SHP77 treated with DMSO at 0.1 percent for 48 hours (cell line): ENCODE measurements around the gene PAK2.
"Not testable (repeated sequence)": the region's sequence is repeated elsewhere in the genome, so short reads cannot be mapped to it uniquely, and the experiment has no call there.

Source experiments
- DNase-seq: peaks from one replicate; lab custom pipeline; 2025; lab: John Stamatoyannopoulos, UW

The PAK2 gene

GRCh38 chr3:196843435-196844110 is 103.9 kb downstream of the PAK2 start:
- DNase-seq: no peak

- not testable (repeated sequence) for DNase-seq
Measured at GRCh38 chr3:196844235-196845219, 104.9 kb downstream of the PAK2 start.

- DNase-seq: not testable (repeated sequence)
Measured at GRCh38 chr3:196848375-196848774, 108.7 kb downstream of the PAK2 start.

GRCh38 chr3:196849180-196849741 is 109.6 kb downstream of the PAK2 start:
- DNase-seq: no peak

- not testable (repeated sequence) for DNase-seq
Measured at GRCh38 chr3:196863000-196863399, 123.3 kb downstream of the PAK2 start.

GRCh38 chr3:196867155-196867506 is 127.5 kb downstream of the PAK2 start:
- DNase-seq: no peak

GRCh38 chr3:196867507-196868296 is 128.0 kb downstream of the PAK2 start, which contains the start of gene SENP5:
Gene SENP5 (plus strand): TSS chr3:196867920. CDS start chr3:196885182, 17,262 bp downstream.
- DNase-seq: peak; percentile 42

GRCh38 chr3:196868297-196868661 is 128.6 kb downstream of the PAK2 start:
- DNase-seq: no peak

- DNase-seq: no peak
Measured at GRCh38 chr3:196872316-196872715, 132.7 kb downstream of the PAK2 start.

- DNase-seq: not testable (repeated sequence)
Measured at GRCh38 chr3:196874511-196875094, 134.9 kb downstream of the PAK2 start.

- no peak for DNase-seq
Measured at GRCh38 chr3:196875258-196875657, 135.6 kb downstream of the PAK2 start.
